Measurements from ENCODE around the gene PPFIA2. TPM values are rescaled to one million over a fixed set of nuclear protein-coding genes. Genes with fewer than 3 reads are reported as not detected.
A peak's percentile ranks its signal among the peaks of the same experiment; 100 is the strongest.

The PPFIA2 gene
- total RNA-seq, 1 donor from 2014 or later = not detected

GRCh38 chr12:81257947-81258551 is 501.1 kb downstream of the PPFIA2 start:
- peak; percentile 65 for DNase-seq

GRCh38 chr12:81255947-81256346 is 503.2 kb downstream of the PPFIA2 start:
- DNase-seq = no peak

GRCh38 chr12:81255456-81255855 is 503.7 kb downstream of the PPFIA2 start:
- DNase-seq = no peak

- DNase-seq = no peak
Observed at GRCh38 chr12:81253360-81253759, 505.8 kb downstream of the PPFIA2 start.

- DNase-seq = no peak
Observed at GRCh38 chr12:81252228-81252627, 506.9 kb downstream of the PPFIA2 start.

- no peak for DNase-seq
Observed at GRCh38 chr12:81249976-81250375, 509.2 kb downstream of the PPFIA2 start.

GRCh38 chr12:81245907-81246570 is 513.1 kb downstream of the PPFIA2 start:
- DNase-seq = no peak

GRCh38 chr12:81245458-81245857 is 513.7 kb downstream of the PPFIA2 start:
- no peak for DNase-seq

GRCh38 chr12:81231574-81232368 is 527.4 kb downstream of the PPFIA2 start:
- no peak for DNase-seq

- DNase-seq = no peak
Observed at GRCh38 chr12:81229759-81230158, 529.4 kb downstream of the PPFIA2 start.

- no peak for DNase-seq
Observed at GRCh38 chr12:81224626-81225025, 534.5 kb downstream of the PPFIA2 start.

GRCh38 chr12:81222846-81223592 is 536.1 kb downstream of the PPFIA2 start:
- no peak for DNase-seq

- DNase-seq = no peak
Observed at GRCh38 chr12:81221681-81222080, 537.5 kb downstream of the PPFIA2 start.

- no peak for DNase-seq
Observed at GRCh38 chr12:81216739-81217138, 542.4 kb downstream of the PPFIA2 start.

- DNase-seq = no peak
Observed at GRCh38 chr12:81212996-81213696, 546.0 kb downstream of the PPFIA2 start.

- no peak for DNase-seq
Observed at GRCh38 chr12:81211306-81211705, 547.8 kb downstream of the PPFIA2 start.

- peak; percentile 68 for DNase-seq
Observed at GRCh38 chr12:81209772-81210225, 549.4 kb downstream of the PPFIA2 start.

- no peak for DNase-seq
Observed at GRCh38 chr12:81209012-81209411, 550.1 kb downstream of the PPFIA2 start.

- DNase-seq = peak; percentile 64
Observed at GRCh38 chr12:81208187-81208911, 550.8 kb downstream of the PPFIA2 start.
